GM18858 (cell line): ENCODE results near the gene MAML2.

Experiments used
- ATAC-seq: cut with Tn5 transposase; IDR thresholded peaks from one replicate; pipeline ENCODE4 v1.9.1; 2021; ENCODE audit not compliant: unreplicated experiment

The MAML2 gene

DNA sequence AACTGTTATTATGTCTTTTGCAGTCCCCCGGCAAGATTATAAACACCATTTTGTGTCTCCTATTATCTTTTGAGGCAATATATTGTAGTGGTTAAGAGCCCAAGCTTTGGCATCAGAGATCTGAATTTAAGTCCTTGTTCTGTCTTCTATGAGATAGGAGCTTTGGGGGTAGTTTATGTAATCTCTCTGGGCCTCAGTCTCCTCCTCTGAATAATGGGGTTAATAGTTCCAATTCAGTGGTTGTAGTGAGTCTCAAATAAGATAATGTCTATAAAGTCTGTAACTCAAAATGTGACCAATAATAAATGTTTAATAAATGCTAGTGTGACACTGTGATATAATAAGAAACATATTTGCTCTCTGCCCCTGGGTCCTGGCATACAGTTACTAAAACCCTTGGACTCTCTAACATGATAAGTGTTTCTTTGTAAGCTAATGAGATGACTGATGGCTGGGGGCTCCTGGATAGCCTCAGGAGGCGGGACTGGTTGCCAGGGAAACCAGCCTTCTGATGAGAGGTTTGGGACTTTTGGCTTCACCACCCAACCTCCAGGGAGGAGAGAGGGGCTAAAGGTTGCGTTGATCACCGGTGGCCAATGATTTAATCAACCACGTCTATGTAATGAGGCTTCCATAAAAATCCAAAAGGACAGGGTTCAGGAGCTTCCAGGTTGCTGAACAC is 235.7 kb downstream of the MAML2 start:
- no peak for ATAC-seq

DNA sequence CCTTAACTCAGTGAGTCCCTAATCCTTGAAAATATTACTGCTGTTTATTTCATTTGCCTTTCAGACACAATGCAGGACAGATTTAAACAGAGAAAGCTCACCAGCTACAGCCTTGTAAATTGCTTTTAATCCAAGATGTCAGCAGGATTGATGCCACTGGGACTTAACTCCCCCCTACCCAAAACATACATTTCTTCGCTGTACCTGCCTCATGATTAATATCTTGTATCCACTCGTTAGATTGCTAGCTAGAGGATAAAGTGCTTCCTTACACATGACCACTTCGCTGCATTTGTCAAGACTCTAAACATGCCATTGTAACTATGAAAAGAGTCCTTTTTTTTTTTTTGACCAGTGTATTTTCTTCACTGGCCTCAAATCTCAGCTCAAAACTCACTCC is 236.3 kb downstream of the MAML2 start:
- no peak for ATAC-seq

DNA sequence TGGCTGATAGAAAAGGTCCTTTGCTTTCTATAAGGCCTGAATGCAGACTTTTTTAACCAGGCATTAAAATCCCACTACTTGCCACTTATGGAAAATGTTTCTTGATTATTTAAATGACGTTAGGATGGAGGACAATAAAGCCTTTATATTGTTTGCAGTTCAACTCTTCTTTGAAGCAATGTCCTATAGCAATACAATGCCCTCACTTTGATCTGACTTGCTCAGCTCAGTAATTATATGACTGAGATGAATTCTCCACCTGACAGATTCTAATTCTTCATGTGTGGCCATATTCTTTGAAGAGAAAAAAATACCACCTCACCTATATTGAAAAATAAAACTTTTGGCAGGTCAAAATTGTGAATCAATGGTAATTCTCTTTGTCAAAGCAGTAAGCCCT is 237.1 kb downstream of the MAML2 start:
- no peak for ATAC-seq

DNA sequence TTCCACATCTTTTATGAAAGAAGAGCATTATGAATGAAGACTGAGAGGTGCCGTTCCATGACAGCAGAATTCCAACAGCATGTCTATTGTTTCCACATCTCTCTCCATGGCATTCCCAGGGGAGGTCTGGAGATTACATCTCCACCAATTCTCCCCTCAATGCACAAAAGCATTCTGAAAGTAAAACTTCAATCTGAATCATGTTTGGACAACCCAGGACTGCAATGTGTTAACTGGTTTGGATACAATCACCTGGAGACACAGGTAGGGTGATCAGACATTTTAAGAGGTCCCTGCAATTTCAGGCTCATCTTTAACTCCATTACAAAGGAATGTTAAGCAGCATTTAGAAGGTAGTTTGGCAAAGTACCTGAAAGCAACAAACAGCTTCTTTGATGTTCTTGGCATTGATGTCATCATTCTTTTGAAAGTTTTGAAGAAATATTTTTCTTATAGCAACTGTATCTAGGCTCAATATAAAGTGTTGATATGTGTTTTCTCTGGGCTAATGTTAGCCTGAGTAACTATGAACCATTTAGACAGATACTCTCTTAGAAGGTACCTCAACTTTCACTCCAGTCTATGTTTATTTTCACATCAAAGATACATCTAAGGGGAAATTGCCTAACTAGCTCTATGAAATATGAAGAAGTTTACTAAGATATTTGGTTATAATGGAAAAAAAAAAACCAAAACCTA is 237.6 kb downstream of the MAML2 start:
- no peak for ATAC-seq

DNA sequence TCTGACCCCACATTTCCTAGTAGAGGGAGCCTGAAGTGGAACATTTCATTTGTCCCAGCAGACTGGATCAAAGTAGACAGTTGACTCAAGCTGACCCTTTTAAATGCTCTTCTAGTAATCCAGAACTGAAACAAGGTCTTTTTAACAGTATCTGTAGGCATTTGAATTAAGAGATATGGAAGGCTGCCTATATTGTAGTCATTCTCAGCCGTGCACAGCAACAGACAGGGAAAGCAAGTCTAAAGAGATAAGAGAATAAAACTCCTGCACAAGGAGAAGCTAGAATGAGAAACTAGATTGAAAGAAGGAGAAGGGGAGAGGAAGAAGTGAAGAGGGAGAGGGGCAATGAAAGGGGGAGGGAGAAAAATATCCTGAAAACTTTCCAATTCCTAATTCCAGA is 238.5 kb downstream of the MAML2 start:
- ATAC-seq: no peak

DNA sequence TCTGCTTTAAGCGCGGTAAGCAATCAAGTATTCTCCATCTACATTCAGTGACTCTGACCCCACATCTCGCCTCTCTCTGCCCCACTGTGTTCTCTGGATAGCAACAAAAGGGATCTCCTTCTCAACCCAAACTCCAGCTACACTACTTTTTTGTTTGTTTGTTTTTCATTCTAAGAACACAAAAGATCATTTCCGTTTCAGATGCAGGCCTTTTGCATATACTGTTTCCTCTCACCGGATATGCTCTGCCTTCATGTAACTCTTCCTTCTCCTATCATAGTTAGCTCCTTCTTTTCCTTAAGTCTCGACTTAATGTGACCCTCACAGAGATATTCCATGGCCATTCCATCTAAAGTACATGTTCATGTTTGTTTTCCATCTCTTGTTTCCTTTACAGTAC is 239.3 kb downstream of the MAML2 start:
- no peak for ATAC-seq

DNA sequence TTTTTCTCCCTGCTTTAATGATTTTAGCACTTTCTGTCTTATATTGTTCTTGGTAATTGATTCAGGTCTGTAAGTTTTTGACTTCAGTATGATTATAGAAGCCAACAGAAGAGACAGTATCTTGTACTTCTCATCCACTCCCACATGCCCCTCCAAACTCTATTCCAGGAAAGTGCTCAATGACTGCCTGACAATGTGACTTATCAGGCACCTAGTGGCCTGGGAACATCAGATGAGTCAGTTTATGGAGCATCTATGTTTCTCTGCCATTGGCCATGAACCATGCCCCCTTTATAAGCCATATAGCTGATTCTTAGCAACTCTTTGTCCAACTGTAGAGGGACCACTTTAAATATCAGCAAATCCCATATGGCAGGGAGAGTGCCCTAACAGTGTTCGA is 239.9 kb downstream of the MAML2 start:
- ATAC-seq: no peak

DNA sequence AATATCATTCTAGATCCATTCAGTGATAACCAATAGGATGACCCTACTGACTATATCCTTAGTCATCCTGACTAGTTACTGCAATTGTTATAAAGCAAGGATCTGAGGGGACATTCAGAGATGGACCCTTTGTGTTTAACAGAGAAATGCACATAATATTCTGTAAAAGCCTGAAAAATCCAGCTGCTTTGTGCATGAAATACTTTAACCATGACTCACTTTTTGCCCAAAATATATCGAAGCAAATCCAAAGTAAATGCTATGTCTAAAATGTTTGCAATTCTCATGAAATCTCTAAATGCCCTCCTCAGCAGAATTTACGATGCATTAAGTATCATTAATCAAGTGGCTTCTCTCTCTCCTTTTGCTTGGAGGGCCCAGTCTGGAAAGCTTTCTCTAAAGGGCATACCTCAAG is 240.3 kb downstream of the MAML2 start:
- no peak for ATAC-seq

DNA sequence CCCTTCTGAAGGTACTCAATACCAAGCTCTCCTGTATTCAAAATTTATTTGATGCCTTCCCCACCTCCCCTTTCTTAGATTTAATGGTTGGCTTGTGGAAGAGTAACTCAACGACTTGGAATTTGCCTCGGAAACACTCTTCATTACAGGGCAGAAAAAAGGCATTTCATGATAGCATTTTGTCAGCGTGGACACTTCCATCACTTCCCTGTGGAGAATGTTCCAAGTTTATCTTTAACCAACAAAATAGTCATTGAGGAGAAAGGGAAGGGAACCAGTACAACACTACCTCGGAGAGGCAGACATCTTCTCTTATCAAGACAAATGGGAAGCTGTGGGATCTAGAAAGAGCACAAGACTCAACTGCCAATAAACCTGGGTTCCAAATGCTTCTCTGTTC is 241.8 kb downstream of the MAML2 start:
- no peak for ATAC-seq

DNA sequence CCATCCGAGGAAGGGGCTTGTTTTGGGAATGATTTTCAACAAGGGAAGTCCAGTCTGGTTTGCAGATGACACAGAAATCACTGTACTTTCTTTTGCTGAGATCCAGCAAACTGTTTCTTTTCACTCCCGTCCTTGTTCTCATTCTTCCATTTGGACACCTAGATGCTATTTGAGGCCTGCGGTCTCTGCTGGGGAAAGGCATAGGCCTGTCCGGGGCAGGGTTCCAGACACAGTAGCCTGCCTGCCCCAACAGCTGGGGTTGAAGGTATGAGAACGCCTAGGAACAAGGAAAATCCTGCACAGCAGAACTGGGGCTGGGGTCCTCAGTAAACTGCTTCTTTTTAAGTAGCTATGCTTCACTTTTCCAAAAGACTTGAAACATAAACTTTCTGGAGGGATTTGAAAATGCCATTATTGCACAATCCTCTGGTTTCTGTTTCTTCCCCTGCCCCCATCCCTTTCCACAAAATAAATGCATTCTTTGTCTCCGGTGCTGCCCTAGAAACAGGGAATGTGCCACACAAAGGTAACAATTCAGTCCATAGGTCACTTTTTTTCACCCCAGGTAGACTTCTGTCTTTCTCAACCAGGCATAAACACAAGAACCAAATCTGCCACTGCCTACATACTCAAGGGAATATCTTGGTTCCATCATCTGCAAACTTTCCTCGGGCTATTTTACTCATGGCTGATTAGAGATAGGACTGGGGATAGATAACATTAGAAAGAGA is 244.3 kb downstream of the MAML2 start:
- no peak for ATAC-seq

DNA sequence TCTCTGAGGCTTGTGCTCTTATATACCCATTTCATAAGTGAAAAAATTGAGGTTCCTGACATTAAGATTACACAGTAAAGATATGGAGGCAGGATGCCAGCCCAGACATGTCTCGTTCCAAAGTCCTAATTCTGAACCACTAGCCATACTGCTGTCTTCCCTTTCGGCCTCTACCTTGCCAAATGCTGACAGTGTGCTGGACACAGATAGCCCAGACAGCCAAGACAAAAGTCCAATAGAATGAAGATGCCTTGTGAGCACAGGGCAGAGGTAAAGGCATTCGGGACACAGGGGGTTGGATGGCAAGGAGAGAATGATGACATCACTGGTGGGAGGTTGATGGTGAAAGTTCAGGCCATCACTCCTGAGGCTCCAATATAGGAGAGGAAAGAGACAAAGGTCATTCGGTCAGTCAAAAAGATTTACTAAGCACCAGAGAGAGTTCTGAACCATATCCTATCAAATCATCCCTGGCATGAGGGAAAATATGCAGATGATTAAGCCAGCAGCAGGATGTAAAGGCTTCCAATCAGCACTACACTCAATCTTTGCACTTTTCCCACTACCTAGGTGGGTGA is 245.1 kb downstream of the MAML2 start:
- ATAC-seq: no peak

DNA sequence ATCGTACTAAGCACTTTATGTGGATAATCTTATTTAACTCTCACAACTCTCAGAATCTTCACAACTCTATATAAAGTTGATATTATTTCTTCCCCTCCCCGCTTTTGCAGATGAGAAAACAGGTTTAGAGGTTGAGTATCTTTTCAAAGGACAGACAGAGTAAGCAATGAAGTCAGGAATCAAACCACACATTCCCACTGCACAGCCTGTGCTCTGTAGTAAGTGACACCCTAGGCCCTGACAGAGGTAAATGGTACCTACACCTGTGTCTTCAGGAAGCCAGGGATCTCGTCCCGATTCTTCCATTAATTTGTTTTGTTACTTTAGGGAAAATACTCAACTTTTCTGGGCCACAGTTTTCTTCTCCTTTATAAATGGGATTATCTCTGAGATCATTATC is 246.6 kb downstream of the MAML2 start:
- no peak for ATAC-seq

DNA sequence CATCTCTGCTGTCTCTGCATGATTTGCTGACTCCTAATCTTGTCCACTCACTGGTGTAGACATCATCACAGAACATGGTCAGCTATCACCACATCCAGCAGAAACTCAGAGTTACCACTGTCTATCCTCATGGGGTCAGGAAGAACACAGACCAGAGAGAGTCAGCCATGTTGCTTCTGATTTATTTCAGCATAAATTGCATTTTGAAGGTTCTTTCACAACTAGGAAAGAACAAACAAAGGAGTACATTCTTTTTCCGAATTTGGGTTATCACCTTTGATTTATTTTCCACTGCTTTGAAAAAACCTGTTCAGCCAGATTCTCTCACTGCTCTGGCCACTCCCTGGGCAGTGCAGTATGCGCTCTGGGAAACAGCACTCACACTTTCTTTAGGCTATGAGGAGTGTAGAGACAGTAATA is 247.1 kb downstream of the MAML2 start:
- no peak for ATAC-seq

DNA sequence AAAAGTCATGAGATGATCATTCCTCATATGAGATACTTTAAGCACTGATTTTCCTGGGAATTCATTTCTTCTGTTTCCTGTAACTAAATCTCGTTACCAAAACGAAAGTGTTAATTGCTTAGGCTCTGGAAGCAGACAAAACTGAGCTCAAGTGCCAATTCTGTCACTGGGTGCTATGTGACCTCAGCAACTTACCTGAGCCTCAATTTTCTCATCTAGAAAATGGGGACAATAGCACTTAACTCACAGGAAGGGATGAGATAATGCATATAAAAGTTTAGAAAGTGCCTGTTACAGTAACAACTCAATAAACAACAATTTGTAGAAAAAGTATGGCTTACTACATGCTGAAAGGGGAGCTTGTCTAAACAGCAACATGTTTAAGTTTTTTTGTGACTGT is 248.8 kb downstream of the MAML2 start:
- ATAC-seq: no peak

DNA sequence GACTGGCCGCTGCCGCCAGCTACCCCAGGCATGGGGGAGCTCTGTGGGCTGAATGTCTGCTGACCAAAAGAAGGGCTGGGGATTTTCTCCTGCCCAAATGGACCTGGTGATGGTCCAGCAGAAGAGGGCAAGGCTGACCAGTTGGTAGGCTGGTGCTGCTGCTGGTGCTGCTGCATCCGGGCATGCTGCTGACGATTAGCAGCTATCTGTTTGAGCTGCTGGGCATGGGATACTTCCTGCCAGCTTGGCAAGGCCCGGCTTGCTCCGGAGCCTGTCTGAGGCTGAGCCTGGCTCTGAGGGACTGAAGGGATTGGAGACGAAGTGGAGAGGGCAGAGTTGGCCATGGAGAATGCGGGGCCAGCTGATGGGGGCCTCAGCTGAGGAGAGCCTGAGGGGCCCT is 250.5 kb downstream of the MAML2 start:
- no peak for ATAC-seq

DNA sequence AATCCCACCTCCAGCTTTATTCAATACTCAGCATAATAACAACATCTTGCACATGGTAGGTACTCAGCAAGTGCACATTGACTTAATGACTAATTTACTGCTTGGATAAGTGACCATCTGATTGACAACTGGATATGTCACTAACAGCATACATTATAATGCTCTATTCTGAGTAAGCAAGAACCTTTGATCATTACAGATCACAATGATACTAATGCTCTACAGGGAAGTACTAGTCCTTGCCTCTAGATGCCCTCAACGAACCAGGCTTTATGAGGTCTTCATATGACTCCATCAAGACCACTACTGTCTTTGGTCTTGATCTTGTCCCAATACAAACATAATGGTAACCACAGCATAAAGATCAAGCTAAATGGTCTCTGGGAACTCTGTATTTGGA is 251.5 kb downstream of the MAML2 start:
- no peak for ATAC-seq

DNA sequence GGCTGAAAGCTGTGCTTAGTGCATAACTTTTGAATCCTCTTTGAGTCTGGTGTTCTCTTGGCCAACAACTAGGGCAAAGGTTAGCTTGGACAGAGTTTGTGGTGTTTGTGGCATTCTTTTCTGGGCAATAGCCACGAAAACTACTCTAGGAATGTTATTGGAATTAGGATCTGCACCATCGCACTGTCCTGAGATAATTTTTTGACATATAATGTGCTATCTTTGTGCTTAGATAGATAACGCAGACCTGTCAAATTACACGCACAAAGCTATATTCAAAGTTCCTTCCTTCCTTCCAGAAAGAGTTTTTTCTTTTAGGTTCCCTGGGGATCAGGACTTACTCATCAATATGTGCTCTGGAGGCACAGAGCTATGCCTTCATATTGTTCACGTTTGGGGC is 252.3 kb downstream of the MAML2 start:
- no peak for ATAC-seq

DNA sequence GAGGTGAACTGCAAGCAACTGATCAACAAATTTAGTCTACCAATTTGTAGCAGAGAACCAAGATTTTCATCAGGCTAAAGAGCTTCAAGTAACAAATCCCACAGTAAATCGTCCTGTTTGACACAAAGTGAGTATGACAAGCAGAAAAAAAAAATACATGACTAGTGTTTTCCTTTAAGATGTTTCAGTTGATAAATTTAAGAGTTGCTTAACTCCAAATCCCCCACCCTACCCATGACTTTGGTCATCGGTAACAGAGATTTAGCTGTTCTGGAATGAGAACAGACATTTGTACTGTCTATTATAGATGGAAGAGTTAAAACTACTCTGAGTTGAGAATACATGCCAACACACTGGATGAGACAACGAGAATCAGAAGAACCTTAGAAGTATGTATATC is 254.1 kb downstream of the MAML2 start:
- no peak for ATAC-seq

DNA sequence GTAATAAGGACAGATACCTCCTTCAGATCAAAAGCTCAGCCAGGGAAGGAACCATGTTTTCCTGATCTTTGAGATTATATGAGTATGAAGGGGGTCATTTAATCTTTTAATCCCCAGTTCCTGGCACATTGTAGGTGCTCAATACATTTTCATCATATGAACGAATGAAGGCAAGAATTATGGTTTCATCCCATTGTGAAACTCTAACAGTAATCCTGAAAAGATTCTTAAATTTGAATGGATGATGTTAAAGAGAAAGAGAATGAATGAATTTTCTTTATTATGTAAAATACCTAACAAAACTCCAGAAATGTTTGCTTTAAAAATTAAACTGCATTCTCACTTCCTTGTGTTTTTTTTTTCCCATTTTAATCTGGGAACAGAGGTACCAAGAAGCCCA is 256.9 kb downstream of the MAML2 start:
- no peak for ATAC-seq

DNA sequence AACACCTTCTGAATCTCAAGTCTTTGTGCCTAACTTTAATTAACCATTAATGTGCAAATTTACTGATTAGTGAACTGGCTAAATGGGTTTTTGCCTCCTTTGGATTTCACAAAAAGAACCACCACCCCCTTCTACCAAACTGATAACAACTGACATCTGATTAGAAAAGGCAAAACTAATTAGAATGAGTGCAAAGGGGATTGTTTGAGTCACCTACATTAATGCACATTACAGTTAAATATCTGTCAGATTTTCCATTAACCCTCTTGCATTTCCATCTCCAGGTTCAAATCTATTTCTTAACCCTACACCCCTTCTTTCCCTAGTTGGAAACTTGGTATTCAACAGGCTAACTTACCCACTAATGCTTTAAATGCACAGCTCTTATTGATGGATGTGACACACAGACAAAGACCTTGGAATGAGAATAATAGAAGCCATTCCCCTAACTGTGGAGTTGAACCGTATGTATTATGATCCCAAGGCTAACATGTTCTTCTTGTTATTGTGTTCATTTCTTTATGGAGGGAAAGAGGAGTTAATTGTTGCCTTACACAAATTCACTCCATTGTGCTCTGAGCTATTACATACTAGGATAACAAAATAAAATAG is 257.6 kb downstream of the MAML2 start:
- ATAC-seq: no peak

DNA sequence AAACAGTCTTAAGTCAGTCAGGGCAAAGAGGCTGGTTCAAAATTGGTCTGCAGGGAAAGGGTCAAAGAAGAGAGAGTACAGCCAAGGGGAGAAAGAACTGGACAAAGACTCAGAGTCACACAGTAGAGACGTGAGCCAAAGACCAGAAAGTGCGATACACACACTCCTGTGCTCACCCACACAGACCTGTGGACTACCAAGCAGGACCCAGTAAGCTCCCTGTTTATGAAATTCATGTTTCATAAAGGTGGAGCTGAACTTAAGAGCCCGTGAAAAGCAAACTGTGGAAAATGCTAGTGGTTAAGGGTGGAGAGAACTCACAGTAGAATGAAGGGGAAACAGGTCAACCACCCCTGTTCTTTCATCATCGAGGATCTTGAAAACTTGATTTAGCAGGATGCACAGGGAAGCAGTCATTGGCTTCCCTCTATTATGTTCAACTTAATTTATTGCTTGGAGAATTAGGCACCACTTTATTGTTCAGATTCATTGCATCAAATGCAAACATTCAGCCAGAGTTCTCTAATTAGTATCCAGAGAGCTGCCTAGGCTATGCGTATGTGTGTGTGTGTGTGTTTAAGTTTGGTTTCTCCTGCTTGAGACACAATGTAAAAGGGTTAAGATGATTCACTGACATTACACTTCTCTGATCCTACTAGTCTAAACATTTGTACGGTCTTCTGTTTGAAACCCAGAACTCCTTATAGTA is 258.2 kb downstream of the MAML2 start:
- no peak for ATAC-seq
